GM23338 (cell line): ENCODE measurements around the gene TMCO4. TPM values are rescaled to one million over a fixed set of nuclear protein-coding genes. Genes with fewer than 3 reads are reported as not detected.

Source experiments
- ATAC-seq: fragments of 200-7000 bp; cut with Tn5 transposase; 3 replicates; pipeline ENCODE4 v1.9.1; 2020
- DNase-seq: peaks from one replicate; pipeline ENCODE4 v3.0.0-alpha.2; 2015; ENCODE audit warnings: low spot score
- H2AFZ ChIP-seq: fragments of 200-600 bp; sonication (generic); 2 replicates; pipeline ENCODE4 v1.8.0; 2016; ENCODE audit warnings: antibody characterized with exemption, mild to moderate bottlenecking, moderate library complexity
- H3F3A ChIP-seq: fragments of 200-600 bp; sonication (generic); replicated peaks from 2 replicates; pipeline ENCODE4 v1.8.0; 2017; ENCODE audit warnings: antibody characterized with exemption, mixed run types, low read depth
- H3K27ac ChIP-seq: fragments of 200-600 bp; sonication (generic); 2 replicates; pipeline ENCODE4 v1.6.1; 2016; ENCODE audit warnings: low read depth
- H3K27me3 ChIP-seq: fragments of 200-600 bp; sonication (generic); 2 replicates; pipeline ENCODE4 v1.8.0; 2016; ENCODE audit warnings: mild to moderate bottlenecking, mixed run types, moderate library complexity; ENCODE audit not compliant: insufficient read depth
- H3K36me3 ChIP-seq: fragments of 200-600 bp; sonication (generic); 2 replicates; pipeline ENCODE4 v1.8.0; 2016; ENCODE audit warnings: mild to moderate bottlenecking; ENCODE audit not compliant: insufficient read depth
- H3K4me1 ChIP-seq: fragments of 200-600 bp; sonication (generic); 2 replicates; pipeline ENCODE4 v1.8.0; 2016; ENCODE audit warnings: mild to moderate bottlenecking, moderate library complexity; ENCODE audit not compliant: insufficient read depth
- H3K4me2 ChIP-seq: fragments of 200-600 bp; sonication (generic); 2 replicates; pipeline ENCODE4 v1.7.1; 2017; ENCODE audit warnings: mixed run types
- H3K4me3 ChIP-seq: fragments of 200-600 bp; sonication (generic); 2 replicates; pipeline ENCODE4 v1.6.1; 2016; ENCODE audit warnings: mixed run types
- H3K79me2 ChIP-seq: fragments of 200-600 bp; sonication (generic); replicated peaks from 2 replicates; pipeline ENCODE4 v1.8.0; 2017; ENCODE audit warnings: mild to moderate bottlenecking; ENCODE audit not compliant: insufficient read depth
- H3K9me2 ChIP-seq: fragments of 200-600 bp; sonication (generic); 2 replicates; pipeline ENCODE4 v1.8.0; 2017; ENCODE audit not compliant: insufficient read depth
- H4K20me1 ChIP-seq: fragments of 200-600 bp; sonication (generic); replicated peaks from 2 replicates; pipeline ENCODE4 v1.8.0; 2017; ENCODE audit warnings: mild to moderate bottlenecking; ENCODE audit not compliant: insufficient read depth
- H3K27ac Mint-ChIP-seq: 2 replicates; pipeline ENCODE4 v1.8.0; 2020; ENCODE audit warnings: inconsistent platforms, mild to moderate bottlenecking, moderate library complexity, mixed read lengths
- H3K27me3 Mint-ChIP-seq: 3 replicates; pipeline ENCODE4 v1.8.0; 2022; ENCODE audit warnings: low read depth, mild to moderate bottlenecking, moderate library complexity, mixed read lengths, inconsistent platforms; ENCODE audit not compliant: insufficient read depth, poor library complexity
- H3K36me3 Mint-ChIP-seq: 3 replicates; pipeline ENCODE4 v1.8.0; 2021; ENCODE audit warnings: low read depth, mild to moderate bottlenecking, inconsistent platforms, moderate library complexity, mixed read lengths
- H3K4me1 Mint-ChIP-seq: 3 replicates; pipeline ENCODE4 v1.8.0; 2020; ENCODE audit warnings: mild to moderate bottlenecking, inconsistent platforms, mixed read lengths
- H3K4me3 Mint-ChIP-seq: 3 replicates; pipeline ENCODE4 v1.8.0; 2021; ENCODE audit warnings: moderate library complexity, mild to moderate bottlenecking, inconsistent platforms, mixed read lengths
- H3K9me3 Mint-ChIP-seq: 3 replicates; pipeline ENCODE4 v1.8.0; 2020; ENCODE audit warnings: moderate library complexity, mild to moderate bottlenecking, inconsistent platforms, mixed read lengths
- CREB1 ChIP-seq: fragments of 250-450 bp; sonication (Bioruptor Pico); IDR thresholded peaks from 2 replicates; pipeline ENCODE4 v1.5.0; 2020; ENCODE audit warnings: low read depth, mild to moderate bottlenecking, moderate library complexity
- EZH2 ChIP-seq: fragments of 200-600 bp; sonication (generic); IDR thresholded peaks from one replicate; pipeline ENCODE4 v1.8.0; 2017; ENCODE audit warnings: antibody characterized with exemption, mild to moderate bottlenecking, low read depth; ENCODE audit not compliant: unreplicated experiment
- EZH2phosphoT487 ChIP-seq: fragments of 200-600 bp; sonication (generic); IDR thresholded peaks from one replicate; pipeline ENCODE4 v1.8.1; 2018; ENCODE audit warnings: antibody characterized with exemption; ENCODE audit not compliant: unreplicated experiment
- JUNB ChIP-seq: IDR thresholded peaks from one replicate; pipeline ENCODE4 v1.6.1; 2016; ENCODE audit warnings: antibody characterized with exemption; ENCODE audit not compliant: unreplicated experiment
- NANOG ChIP-seq: IDR thresholded peaks from 2 replicates; pipeline ENCODE4 v1.6.1; 2016; ENCODE audit warnings: antibody characterized with exemption, borderline replicate concordance
- POLR2AphosphoS5 ChIP-seq: IDR thresholded peaks from 2 replicates; pipeline ENCODE4 v1.6.1; 2016; ENCODE audit warnings: antibody characterized with exemption, low read depth
- STAT1 ChIP-seq: IDR thresholded peaks from one replicate; pipeline ENCODE4 v1.6.1; 2016; ENCODE audit warnings: antibody characterized with exemption; ENCODE audit not compliant: unreplicated experiment
- ZNF114 ChIP-seq: fragments of 250-450 bp; sonication (Bioruptor Pico); IDR thresholded peaks from 2 replicates; pipeline ENCODE4 v1.5.0; 2020; ENCODE audit warnings: mild to moderate bottlenecking, moderate library complexity
- ZNF331 ChIP-seq: fragments of 250-450 bp; sonication (Bioruptor Pico); IDR thresholded peaks from 2 replicates; pipeline ENCODE4 v1.5.0; 2020; ENCODE audit warnings: low read depth, mild to moderate bottlenecking, moderate library complexity
- polyA plus RNA-seq: library from polyadenylated mRNA; unstranded; fragments of >200 nt; fragmentation: Nextera tagmentation; extraction: Ambion mirVana; gene quantifications from 2 replicates; pipeline ENCODE4 v1.2.1, GENCODE V29; 2016
- total RNA-seq: library from RNA; depleted of rRNA; stranded (reverse); fragments of >200 nt; shearing (Covaris generic); gene quantifications from 2 replicates; pipeline ENCODE4 v1.2.3, GENCODE V29; 2014
- TF ChIP-seq, protein P1 (sequence below), 2 experiments: fragments of 200-600 bp in 1 of 2; sonication (generic) in 1 of 2; conservative IDR thresholded peaks; 2 replicates each; pipeline versions ENCODE4 v1.5.1 to v1.6.1; 2016 to 2017; ENCODE audit warnings: antibody characterized with exemption in 2 of 2, low read depth in 2 of 2, mild to moderate bottlenecking in 2 of 2, moderate library complexity in 1 of 2
- TF ChIP-seq, protein P2 (sequence below): IDR thresholded peaks from 2 replicates; pipeline ENCODE4 v1.6.1; 2016; ENCODE audit warnings: antibody characterized with exemption
- TF ChIP-seq, protein P3 (sequence below): IDR thresholded peaks from one replicate; pipeline ENCODE4 v1.6.1; 2018; ENCODE audit warnings: antibody characterized with exemption; ENCODE audit not compliant: unreplicated experiment
- TF ChIP-seq, protein P4 (sequence below): fragments of 250-450 bp; sonication (Bioruptor Pico); IDR thresholded peaks from 2 replicates; pipeline ENCODE4 v1.5.0; 2020; ENCODE audit warnings: mild to moderate bottlenecking, moderate library complexity

Gene TMCO4
- total and polyA plus RNA-seq, 2 experiments from 2014 or later: 2.6 to 6.9 TPM

DNA sequence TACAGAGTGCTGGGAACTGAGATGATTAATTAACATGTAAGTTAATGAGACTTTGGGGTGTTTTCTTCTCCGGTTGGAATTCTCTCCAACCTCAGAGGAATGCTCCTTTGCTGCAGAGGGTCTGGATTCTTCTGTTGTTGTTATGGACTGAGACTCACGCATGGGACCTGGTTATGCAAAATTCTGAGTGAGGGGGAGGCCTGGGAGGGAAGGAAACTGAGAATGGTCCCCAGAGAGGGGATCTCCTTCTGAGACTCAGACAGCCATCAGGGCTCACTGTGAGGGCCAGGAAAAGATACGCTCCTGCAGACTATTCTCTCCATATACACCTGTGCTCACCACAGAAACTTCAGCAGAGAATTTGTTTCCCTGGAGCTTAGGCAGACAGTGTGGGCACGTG, 78.7 kb downstream of the TMCO4 start (continued):
- TF ChIP-seq JUNB (no peak), EZH2phosphoT487 (no peak), EZH2 (no peak)

DNA sequence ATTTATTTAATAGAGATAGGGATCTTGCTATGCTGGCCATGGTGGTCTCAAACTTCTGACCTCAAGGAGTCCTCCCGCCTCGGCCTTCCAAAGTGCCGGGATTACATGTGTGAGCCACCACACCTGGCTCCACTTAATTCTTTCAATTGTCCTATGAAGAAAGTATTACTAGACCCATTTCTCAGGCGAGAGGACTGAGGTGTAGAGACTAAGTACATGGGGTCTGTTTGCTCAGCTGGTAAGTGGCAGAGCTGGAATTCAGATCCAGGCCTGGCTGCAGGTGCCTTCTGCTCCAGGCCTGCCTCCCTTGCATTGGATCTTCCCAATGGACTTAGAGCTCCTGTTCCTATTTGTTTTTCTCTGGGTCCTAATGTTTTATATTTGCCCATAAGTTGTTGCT, 79.5 kb downstream of the TMCO4 start:
- no peaks in the 10 kb centered on the region for H3K79me2 ChIP-seq
- TF ChIP-seq ZNF114 (CRISPR knock-in tag): no peak
- TF ChIP-seq JUNB: no peak
- no peak for TF ChIP-seq EZH2
- TF ChIP-seq, protein P1, sequence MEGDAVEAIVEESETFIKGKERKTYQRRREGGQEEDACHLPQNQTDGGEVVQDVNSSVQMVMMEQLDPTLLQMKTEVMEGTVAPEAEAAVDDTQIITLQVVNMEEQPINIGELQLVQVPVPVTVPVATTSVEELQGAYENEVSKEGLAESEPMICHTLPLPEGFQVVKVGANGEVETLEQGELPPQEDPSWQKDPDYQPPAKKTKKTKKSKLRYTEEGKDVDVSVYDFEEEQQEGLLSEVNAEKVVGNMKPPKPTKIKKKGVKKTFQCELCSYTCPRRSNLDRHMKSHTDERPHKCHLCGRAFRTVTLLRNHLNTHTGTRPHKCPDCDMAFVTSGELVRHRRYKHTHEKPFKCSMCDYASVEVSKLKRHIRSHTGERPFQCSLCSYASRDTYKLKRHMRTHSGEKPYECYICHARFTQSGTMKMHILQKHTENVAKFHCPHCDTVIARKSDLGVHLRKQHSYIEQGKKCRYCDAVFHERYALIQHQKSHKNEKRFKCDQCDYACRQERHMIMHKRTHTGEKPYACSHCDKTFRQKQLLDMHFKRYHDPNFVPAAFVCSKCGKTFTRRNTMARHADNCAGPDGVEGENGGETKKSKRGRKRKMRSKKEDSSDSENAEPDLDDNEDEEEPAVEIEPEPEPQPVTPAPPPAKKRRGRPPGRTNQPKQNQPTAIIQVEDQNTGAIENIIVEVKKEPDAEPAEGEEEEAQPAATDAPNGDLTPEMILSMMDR (conservative IDR thresholded peaks at IDR 0.05; ENCODE audit: low read depth in 2 of 2): no peak
- TF ChIP-seq ZNF331: no peak
- no peak for TF ChIP-seq POLR2AphosphoS5
- TF ChIP-seq STAT1: no peak
- TF ChIP-seq, protein P2, sequence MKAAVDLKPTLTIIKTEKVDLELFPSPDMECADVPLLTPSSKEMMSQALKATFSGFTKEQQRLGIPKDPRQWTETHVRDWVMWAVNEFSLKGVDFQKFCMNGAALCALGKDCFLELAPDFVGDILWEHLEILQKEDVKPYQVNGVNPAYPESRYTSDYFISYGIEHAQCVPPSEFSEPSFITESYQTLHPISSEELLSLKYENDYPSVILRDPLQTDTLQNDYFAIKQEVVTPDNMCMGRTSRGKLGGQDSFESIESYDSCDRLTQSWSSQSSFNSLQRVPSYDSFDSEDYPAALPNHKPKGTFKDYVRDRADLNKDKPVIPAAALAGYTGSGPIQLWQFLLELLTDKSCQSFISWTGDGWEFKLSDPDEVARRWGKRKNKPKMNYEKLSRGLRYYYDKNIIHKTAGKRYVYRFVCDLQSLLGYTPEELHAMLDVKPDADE: no peak
- no peak for TF ChIP-seq EZH2phosphoT487
- TF ChIP-seq NANOG: no peak
- TF ChIP-seq, protein P3, sequence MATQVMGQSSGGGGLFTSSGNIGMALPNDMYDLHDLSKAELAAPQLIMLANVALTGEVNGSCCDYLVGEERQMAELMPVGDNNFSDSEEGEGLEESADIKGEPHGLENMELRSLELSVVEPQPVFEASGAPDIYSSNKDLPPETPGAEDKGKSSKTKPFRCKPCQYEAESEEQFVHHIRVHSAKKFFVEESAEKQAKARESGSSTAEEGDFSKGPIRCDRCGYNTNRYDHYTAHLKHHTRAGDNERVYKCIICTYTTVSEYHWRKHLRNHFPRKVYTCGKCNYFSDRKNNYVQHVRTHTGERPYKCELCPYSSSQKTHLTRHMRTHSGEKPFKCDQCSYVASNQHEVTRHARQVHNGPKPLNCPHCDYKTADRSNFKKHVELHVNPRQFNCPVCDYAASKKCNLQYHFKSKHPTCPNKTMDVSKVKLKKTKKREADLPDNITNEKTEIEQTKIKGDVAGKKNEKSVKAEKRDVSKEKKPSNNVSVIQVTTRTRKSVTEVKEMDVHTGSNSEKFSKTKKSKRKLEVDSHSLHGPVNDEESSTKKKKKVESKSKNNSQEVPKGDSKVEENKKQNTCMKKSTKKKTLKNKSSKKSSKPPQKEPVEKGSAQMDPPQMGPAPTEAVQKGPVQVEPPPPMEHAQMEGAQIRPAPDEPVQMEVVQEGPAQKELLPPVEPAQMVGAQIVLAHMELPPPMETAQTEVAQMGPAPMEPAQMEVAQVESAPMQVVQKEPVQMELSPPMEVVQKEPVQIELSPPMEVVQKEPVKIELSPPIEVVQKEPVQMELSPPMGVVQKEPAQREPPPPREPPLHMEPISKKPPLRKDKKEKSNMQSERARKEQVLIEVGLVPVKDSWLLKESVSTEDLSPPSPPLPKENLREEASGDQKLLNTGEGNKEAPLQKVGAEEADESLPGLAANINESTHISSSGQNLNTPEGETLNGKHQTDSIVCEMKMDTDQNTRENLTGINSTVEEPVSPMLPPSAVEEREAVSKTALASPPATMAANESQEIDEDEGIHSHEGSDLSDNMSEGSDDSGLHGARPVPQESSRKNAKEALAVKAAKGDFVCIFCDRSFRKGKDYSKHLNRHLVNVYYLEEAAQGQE: no peak
- no peak for TF ChIP-seq CREB1 (CRISPR knock-in tag)
- TF ChIP-seq, protein P4, sequence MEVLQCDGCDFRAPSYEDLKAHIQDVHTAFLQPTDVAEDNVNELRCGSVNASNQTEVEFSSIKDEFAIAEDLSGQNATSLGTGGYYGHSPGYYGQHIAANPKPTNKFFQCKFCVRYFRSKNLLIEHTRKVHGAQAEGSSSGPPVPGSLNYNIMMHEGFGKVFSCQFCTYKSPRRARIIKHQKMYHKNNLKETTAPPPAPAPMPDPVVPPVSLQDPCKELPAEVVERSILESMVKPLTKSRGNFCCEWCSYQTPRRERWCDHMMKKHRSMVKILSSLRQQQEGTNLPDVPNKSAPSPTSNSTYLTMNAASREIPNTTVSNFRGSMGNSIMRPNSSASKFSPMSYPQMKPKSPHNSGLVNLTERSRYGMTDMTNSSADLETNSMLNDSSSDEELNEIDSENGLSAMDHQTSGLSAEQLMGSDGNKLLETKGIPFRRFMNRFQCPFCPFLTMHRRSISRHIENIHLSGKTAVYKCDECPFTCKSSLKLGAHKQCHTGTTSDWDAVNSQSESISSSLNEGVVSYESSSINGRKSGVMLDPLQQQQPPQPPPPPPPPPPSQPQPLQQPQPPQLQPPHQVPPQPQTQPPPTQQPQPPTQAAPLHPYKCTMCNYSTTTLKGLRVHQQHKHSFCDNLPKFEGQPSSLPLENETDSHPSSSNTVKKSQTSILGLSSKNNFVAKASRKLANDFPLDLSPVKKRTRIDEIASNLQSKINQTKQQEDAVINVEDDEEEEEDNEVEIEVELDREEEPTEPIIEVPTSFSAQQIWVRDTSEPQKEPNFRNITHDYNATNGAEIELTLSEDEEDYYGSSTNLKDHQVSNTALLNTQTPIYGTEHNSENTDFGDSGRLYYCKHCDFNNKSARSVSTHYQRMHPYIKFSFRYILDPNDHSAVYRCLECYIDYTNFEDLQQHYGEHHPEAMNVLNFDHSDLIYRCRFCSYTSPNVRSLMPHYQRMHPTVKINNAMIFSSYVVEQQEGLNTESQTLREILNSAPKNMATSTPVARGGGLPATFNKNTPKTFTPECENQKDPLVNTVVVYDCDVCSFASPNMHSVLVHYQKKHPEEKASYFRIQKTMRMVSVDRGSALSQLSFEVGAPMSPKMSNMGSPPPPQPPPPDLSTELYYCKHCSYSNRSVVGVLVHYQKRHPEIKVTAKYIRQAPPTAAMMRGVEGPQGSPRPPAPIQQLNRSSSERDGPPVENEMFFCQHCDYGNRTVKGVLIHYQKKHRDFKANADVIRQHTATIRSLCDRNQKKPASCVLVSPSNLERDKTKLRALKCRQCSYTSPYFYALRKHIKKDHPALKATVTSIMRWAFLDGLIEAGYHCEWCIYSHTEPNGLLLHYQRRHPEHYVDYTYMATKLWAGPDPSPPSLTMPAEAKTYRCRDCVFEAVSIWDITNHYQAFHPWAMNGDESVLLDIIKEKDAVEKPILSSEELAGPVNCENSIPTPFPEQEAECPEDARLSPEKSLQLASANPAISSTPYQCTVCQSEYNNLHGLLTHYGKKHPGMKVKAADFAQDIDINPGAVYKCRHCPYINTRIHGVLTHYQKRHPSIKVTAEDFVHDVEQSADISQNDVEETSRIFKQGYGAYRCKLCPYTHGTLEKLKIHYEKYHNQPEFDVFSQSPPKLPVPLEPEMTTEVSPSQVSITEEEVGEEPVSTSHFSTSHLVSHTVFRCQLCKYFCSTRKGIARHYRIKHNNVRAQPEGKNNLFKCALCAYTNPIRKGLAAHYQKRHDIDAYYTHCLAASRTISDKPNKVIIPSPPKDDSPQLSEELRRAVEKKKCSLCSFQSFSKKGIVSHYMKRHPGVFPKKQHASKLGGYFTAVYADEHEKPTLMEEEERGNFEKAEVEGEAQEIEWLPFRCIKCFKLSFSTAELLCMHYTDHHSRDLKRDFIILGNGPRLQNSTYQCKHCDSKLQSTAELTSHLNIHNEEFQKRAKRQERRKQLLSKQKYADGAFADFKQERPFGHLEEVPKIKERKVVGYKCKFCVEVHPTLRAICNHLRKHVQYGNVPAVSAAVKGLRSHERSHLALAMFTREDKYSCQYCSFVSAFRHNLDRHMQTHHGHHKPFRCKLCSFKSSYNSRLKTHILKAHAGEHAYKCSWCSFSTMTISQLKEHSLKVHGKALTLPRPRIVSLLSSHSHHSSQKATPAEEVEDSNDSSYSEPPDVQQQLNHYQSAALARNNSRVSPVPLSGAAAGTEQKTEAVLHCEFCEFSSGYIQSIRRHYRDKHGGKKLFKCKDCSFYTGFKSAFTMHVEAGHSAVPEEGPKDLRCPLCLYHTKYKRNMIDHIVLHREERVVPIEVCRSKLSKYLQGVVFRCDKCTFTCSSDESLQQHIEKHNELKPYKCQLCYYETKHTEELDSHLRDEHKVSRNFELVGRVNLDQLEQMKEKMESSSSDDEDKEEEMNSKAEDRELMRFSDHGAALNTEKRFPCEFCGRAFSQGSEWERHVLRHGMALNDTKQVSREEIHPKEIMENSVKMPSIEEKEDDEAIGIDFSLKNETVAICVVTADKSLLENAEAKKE (CRISPR knock-in tag): no peak
- H3K36me3 ChIP-seq: no peaks in the 10 kb centered on the region
- H3K9me3 Mint-ChIP-seq: no peaks in the 10 kb centered on the region
- no peak overlapping the region for H3K4me2 ChIP-seq
- H3K27me3 Mint-ChIP-seq: peaks cover 2% of the 10 kb centered on the region
- H3K27ac ChIP-seq: 0 out of 2 replicates have a peak overlapping the region, but pooled peaks have one; percentile 20
- no peaks in the 10 kb centered on the region for H3K36me3 Mint-ChIP-seq
- no peaks in the 10 kb centered on the region for H3K9me2 ChIP-seq
- no peaks in the 10 kb centered on the region for H3F3A ChIP-seq
- no peak overlapping the region for H3K4me3 ChIP-seq
- H3K27me3 ChIP-seq: no peaks in the 10 kb centered on the region
- H4K20me1 ChIP-seq: no peaks in the 10 kb centered on the region
- ATAC-seq (no peak), DNase-seq (no peak)
- peaks cover 24% of the 10 kb centered on the region for H3K4me1 Mint-ChIP-seq
- no peak overlapping the region for H3K4me3 Mint-ChIP-seq
- peaks cover 11% of the 10 kb centered on the region for H3K4me1 ChIP-seq
- H2AFZ ChIP-seq: no peak overlapping the region
- no peak overlapping the region for H3K27ac Mint-ChIP-seq
